SK-N-SH treated with all-trans-retinoic acid at 6 μM for 48 hours (cell line): ENCODE data around the gene SUSD3.

Source experiments
- ATAC-seq: fragments of 200-7000 bp; cut with Tn5 transposase; 3 replicates; pipeline ENCODE4 v1.9.1; 2020; ENCODE audit warnings: mild to moderate bottlenecking, moderate library complexity
- ARNTL ChIP-seq: fragments of 450-650 bp; formaldehyde crosslinking; IDR thresholded peaks from 2 replicates; pipeline ENCODE4 v1.5.0; 2020; ENCODE audit warnings: low read depth, mild to moderate bottlenecking, moderate library complexity, borderline replicate concordance
- BACH2 ChIP-seq: fragments of 250-450 bp; sonication (Bioruptor Pico); IDR thresholded peaks from 2 replicates; pipeline ENCODE4 v1.9.0; 2021; ENCODE audit warnings: mild to moderate bottlenecking, borderline replicate concordance
- CREB5 ChIP-seq: fragments of 250-450 bp; sonication (Bioruptor Pico); IDR thresholded peaks from 2 replicates; pipeline ENCODE4 v1.5.1; 2020; ENCODE audit warnings: low read depth, mild to moderate bottlenecking, moderate library complexity
- CSRNP3 ChIP-seq: fragments of 250-450 bp; sonication (Bioruptor Pico); IDR thresholded peaks from 2 replicates; pipeline ENCODE4 v1.5.1; 2021; ENCODE audit warnings: mild to moderate bottlenecking, moderate library complexity
- ESRRG ChIP-seq: fragments of 250-450 bp; sonication (Bioruptor Pico); IDR thresholded peaks from 2 replicates; pipeline ENCODE4 v1.6.1; 2021; ENCODE audit warnings: mild to moderate bottlenecking
- GLIS3 ChIP-seq: fragments of 250-450 bp; sonication (Bioruptor Pico); IDR thresholded peaks from 2 replicates; pipeline ENCODE4 v1.5.0; 2020; ENCODE audit warnings: mild to moderate bottlenecking, moderate library complexity
- ISL1 ChIP-seq: fragments of 250-450 bp; sonication (Bioruptor Pico); IDR thresholded peaks from 2 replicates; pipeline ENCODE4 v2.1.2; 2022; ENCODE audit warnings: mild to moderate bottlenecking, moderate library complexity
- OSR1 ChIP-seq: fragments of 250-450 bp; sonication (Bioruptor Pico); IDR thresholded peaks from 2 replicates; pipeline ENCODE4 v1.8.0; 2022; ENCODE audit warnings: moderate library complexity, mild to moderate bottlenecking, inconsistent platforms
- PATZ1 ChIP-seq: fragments of 250-450 bp; sonication (Bioruptor Pico); IDR thresholded peaks from 2 replicates; pipeline ENCODE4 v1.8.0; 2020; ENCODE audit warnings: mild to moderate bottlenecking, moderate library complexity, borderline replicate concordance
- POU6F1 ChIP-seq: fragments of 250-450 bp; sonication (Bioruptor Pico); IDR thresholded peaks from 2 replicates; pipeline ENCODE4 v1.8.0; 2021; ENCODE audit warnings: low read depth, mild to moderate bottlenecking, moderate library complexity, borderline replicate concordance
- PPARA ChIP-seq: fragments of 250-450 bp; sonication (Bioruptor Pico); IDR thresholded peaks from 2 replicates; pipeline ENCODE4 v1.5.0; 2020; ENCODE audit warnings: mild to moderate bottlenecking, borderline replicate concordance
- SNAI2 ChIP-seq: fragments of 250-450 bp; sonication (Bioruptor Pico); IDR thresholded peaks from 2 replicates; pipeline ENCODE4 v1.5.0; 2020; ENCODE audit warnings: mild to moderate bottlenecking, moderate library complexity
- TCF4 ChIP-seq: fragments of 250-450 bp; sonication (Bioruptor Pico); IDR thresholded peaks from 2 replicates; pipeline ENCODE4 v1.8.0; 2021; ENCODE audit warnings: mild to moderate bottlenecking, moderate library complexity, borderline replicate concordance
- TOX ChIP-seq: fragments of 250-450 bp; sonication (Bioruptor Pico); IDR thresholded peaks from 2 replicates; pipeline ENCODE4 v1.8.0; 2021; ENCODE audit warnings: mild to moderate bottlenecking, moderate library complexity, borderline replicate concordance
- TSHZ2 ChIP-seq: fragments of 250-450 bp; sonication (Bioruptor Pico); IDR thresholded peaks from 2 replicates; pipeline ENCODE4 v1.5.0; 2020; ENCODE audit warnings: mild to moderate bottlenecking, moderate library complexity
- ZC3H10 ChIP-seq: fragments of 250-450 bp; sonication (Bioruptor Pico); IDR thresholded peaks from 2 replicates; pipeline ENCODE4 v1.5.1; 2021; ENCODE audit warnings: mild to moderate bottlenecking, moderate library complexity
- ZFP3 ChIP-seq: fragments of 250-450 bp; sonication (Bioruptor Pico); IDR thresholded peaks from 2 replicates; pipeline ENCODE4 v1.5.0; 2020; ENCODE audit warnings: mild to moderate bottlenecking, moderate library complexity
- ZFP30 ChIP-seq: fragments of 450-650 bp; formaldehyde crosslinking; IDR thresholded peaks from 2 replicates; pipeline ENCODE4 v1.5.0; 2022; ENCODE audit warnings: mild to moderate bottlenecking, moderate library complexity
- ZNF70 ChIP-seq: fragments of 450-650 bp; formaldehyde crosslinking; IDR thresholded peaks from 2 replicates; pipeline ENCODE4 v1.5.0; 2020; ENCODE audit warnings: mild to moderate bottlenecking, moderate library complexity
- ZNF8 ChIP-seq: fragments of 450-650 bp; formaldehyde crosslinking; IDR thresholded peaks from 2 replicates; pipeline ENCODE4 v1.5.0; 2020; ENCODE audit warnings: mild to moderate bottlenecking, moderate library complexity

The SUSD3 gene

GRCh38 chr9:93061791-93062763, 3.6 kb downstream of the SUSD3 start (continued):
- TF ChIP-seq ZC3H10 (CRISPR knock-in tag), result no peak

- ATAC-seq, result no peak
Measured at GRCh38 chr9:93064392-93065134, 6.1 kb downstream of the SUSD3 start.

GRCh38 chr9:93065135-93065720, 6.7 kb downstream of the SUSD3 start:
- ATAC-seq, result no peak
- TF ChIP-seq ZC3H10 (CRISPR knock-in tag), result no peak
- TF ChIP-seq TSHZ2 (CRISPR knock-in tag), result no peak
- no peak for TF ChIP-seq PATZ1 (CRISPR knock-in tag)
- TF ChIP-seq SNAI2 (CRISPR knock-in tag), result no peak
- TF ChIP-seq TCF4 (CRISPR knock-in tag), result no peak
- TF ChIP-seq ZNF8 (CRISPR knock-in tag), result no peak
- TF ChIP-seq ESRRG, result no peak
- no peak for TF ChIP-seq ISL1 (CRISPR knock-in tag)
- no peak for TF ChIP-seq BACH2
- no peak for TF ChIP-seq OSR1 (CRISPR knock-in tag)
- TF ChIP-seq TOX (CRISPR knock-in tag), result no peak
- TF ChIP-seq ZFP3, result no peak
- TF ChIP-seq CREB5, result no peak
- no peak for TF ChIP-seq CSRNP3
- TF ChIP-seq PPARA (CRISPR knock-in tag), result no peak

More at GRCh38 chr9:93064392-93065134, 6.1 kb downstream of the SUSD3 start:
- no peak for TF ChIP-seq ZNF8 (CRISPR knock-in tag)

- ATAC-seq, result no peak
- TF ChIP-seq GLIS3 (CRISPR knock-in tag) (no peak), ISL1 (CRISPR knock-in tag) (no peak), ZNF70 (CRISPR knock-in tag) (no peak), BACH2 (no peak), PATZ1 (CRISPR knock-in tag) (no peak), ZFP30 (CRISPR knock-in tag) (no peak), ARNTL (CRISPR knock-in tag) (no peak), POU6F1 (CRISPR knock-in tag) (no peak)
Measured at GRCh38 chr9:93066978-93067603, 8.6 kb downstream of the SUSD3 start.
